Measurements from ENCODE around the gene PIP5K1A. TPM values are rescaled to one million over a fixed set of nuclear protein-coding genes. Genes with fewer than 3 reads are reported as not detected.

The PIP5K1A gene
- total RNA-seq, 4 donors from 2014 or later = 52.6 to 89.0 (median 62.4) TPM

- 87 to 91% methylated on average over 20 to 21 of the region's 21 CpGs for WGBS, 2 donors
- TF ChIP-seq EP300 (IDR thresholded peaks at IDR 0.05) = no peak
- TF ChIP-seq, protein P1, sequence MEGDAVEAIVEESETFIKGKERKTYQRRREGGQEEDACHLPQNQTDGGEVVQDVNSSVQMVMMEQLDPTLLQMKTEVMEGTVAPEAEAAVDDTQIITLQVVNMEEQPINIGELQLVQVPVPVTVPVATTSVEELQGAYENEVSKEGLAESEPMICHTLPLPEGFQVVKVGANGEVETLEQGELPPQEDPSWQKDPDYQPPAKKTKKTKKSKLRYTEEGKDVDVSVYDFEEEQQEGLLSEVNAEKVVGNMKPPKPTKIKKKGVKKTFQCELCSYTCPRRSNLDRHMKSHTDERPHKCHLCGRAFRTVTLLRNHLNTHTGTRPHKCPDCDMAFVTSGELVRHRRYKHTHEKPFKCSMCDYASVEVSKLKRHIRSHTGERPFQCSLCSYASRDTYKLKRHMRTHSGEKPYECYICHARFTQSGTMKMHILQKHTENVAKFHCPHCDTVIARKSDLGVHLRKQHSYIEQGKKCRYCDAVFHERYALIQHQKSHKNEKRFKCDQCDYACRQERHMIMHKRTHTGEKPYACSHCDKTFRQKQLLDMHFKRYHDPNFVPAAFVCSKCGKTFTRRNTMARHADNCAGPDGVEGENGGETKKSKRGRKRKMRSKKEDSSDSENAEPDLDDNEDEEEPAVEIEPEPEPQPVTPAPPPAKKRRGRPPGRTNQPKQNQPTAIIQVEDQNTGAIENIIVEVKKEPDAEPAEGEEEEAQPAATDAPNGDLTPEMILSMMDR (IDR thresholded peaks at IDR 0.05) = no peak
- no peak for TF ChIP-seq POLR2A (IDR thresholded peaks at IDR 0.05)
- no peak overlapping the region for H3K27ac ChIP-seq
- H3K27me3 ChIP-seq = no peaks in the 10 kb centered on the region
- no peaks in the 10 kb centered on the region for H3K9me3 ChIP-seq
- no peak for DNase-seq (ENCODE audit: low spot score in 2 of 2)
- H3K36me3 ChIP-seq = peaks cover 2 to 98% (median 9%) of the 10 kb centered on the region in 3 donors
- H3K4me3 ChIP-seq = no peak overlapping the region
- peaks cover 0 to 12% (median 0%) of the 10 kb centered on the region in 4 donors for H3K4me1 ChIP-seq
These were observed 91.8 kb downstream of the PIP5K1A start for GRCh38 chr1:151289991-151290708.

DNA sequence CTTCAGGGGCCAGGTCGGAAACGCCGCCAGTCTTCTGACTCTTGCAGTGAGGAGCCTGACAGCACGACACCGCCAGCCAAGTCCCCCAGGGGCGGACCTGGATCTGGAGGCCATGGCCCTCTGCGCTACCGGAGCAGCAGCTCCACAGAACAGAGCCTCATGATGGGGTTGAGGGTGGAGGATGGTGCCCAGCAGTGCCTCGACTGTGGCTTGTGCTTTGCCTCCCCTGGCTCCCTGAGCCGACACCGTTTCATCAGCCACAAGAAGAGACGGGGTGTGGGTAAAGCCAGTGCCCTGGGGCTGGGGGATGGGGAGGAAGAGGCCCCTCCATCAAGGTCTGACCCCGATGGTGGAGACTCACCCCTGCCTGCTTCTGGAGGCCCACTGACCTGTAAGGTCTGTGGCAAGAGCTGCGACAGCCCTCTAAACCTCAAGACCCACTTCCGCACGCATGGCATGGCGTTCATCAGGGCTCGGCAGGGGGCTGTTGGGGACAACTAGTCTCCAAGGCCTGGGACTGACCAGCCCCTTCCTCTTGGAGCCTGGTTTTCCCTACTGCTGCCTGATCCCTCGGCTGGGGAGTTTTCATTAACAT lies 92.5 kb downstream of the PIP5K1A start:
- peaks cover 2 to 100% (median 9%) of the 10 kb centered on the region in 3 donors for H3K36me3 ChIP-seq
- 74 to 79% methylated on average over 17 to 18 of the region's 19 CpGs for WGBS, 2 donors
- H3K4me3 ChIP-seq = no peak overlapping the region
- H3K27me3 ChIP-seq = no peaks in the 10 kb centered on the region
- TF ChIP-seq EP300 (IDR thresholded peaks at IDR 0.05) = no peak
- TF ChIP-seq POLR2A (IDR thresholded peaks at IDR 0.05) = no peak
- TF ChIP-seq, protein P1 (IDR thresholded peaks at IDR 0.05) = no peak
- H3K27ac ChIP-seq = no peak overlapping the region
- peaks cover 0 to 18% (median 0%) of the 10 kb centered on the region in 4 donors for H3K4me1 ChIP-seq
- no peaks in the 10 kb centered on the region for H3K9me3 ChIP-seq
- DNase-seq (ENCODE audit: low spot score in 2 of 2) = no peak

- Histone ChIP-seq H3K4me1 (peaks cover 0 to 18% (median 0%) of the 10 kb centered on the region in 4 donors), H3K36me3 (peaks cover 2 to 100% (median 4%) of the 10 kb centered on the region in 3 donors), H3K4me3 (no peak overlapping the region), H3K9me3 (no peaks in the 10 kb centered on the region), H3K27me3 (no peaks in the 10 kb centered on the region), H3K27ac (peak overlapping the region in 2 of 4 donors; percentile 14 to 34)
- no peak for TF ChIP-seq EP300 (IDR thresholded peaks at IDR 0.05)
- TF ChIP-seq, protein P1 (IDR thresholded peaks at IDR 0.05) = no peak
- no peak for TF ChIP-seq POLR2A (IDR thresholded peaks at IDR 0.05)
- DNase-seq (ENCODE audit: low spot score in 2 of 2) = no peak
- 71 to 77% methylated on average over 11 to 13 of the region's 13 CpGs for WGBS, 2 donors
These were observed 94.1 kb downstream of the PIP5K1A start for GRCh38 chr1:151292207-151293030.

GRCh38 chr1:151293093-151293492 lies 94.7 kb downstream of the PIP5K1A start:
- TF ChIP-seq POLR2A (IDR thresholded peaks at IDR 0.05) (no peak), EP300 (IDR thresholded peaks at IDR 0.05) (no peak)
- TF ChIP-seq, protein P1 (IDR thresholded peaks at IDR 0.05) = no peak
- DNase-seq (ENCODE audit: low spot score in 2 of 2) = no peak
- Histone ChIP-seq H3K36me3 (peaks cover 2 to 100% (median 4%) of the 10 kb centered on the region in 3 donors), H3K27ac (peak overlapping the region in 1 of 4 donors; percentile 14), H3K4me3 (no peak overlapping the region), H3K4me1 (peaks cover 0 to 18% (median 0%) of the 10 kb centered on the region in 4 donors), H3K27me3 (no peaks in the 10 kb centered on the region), H3K9me3 (no peaks in the 10 kb centered on the region)
- WGBS, 2 donors = 77 to 86% methylated on average over 6 of the region's 6 CpGs
